Right hindlimb (tissue), 1 donor: ENCODE measurements around the gene TRIP6.
"Not testable (repeated sequence)": the region's sequence is repeated elsewhere in the genome, so short reads cannot be mapped to it uniquely, and the experiment has no call there.

Source experiments
- DNase-seq: peaks from one replicate; pipeline ENCODE4 v3.0.0-alpha.2; 2018

TRIP6 gene

GRCh38 chr7:100837099-100837836 lies 29.9 kb upstream of the TRIP6 start:
- DNase-seq: peak; percentile 96

- DNase-seq: no peak
Measured at GRCh38 chr7:100839361-100839760, 27.8 kb upstream of the TRIP6 start.

- DNase-seq: no peak
Measured at GRCh38 chr7:100840470-100841100, 26.6 kb upstream of the TRIP6 start.

- no peak for DNase-seq
Measured at GRCh38 chr7:100847360-100847759, 19.8 kb upstream of the TRIP6 start.

- peak; percentile 95 for DNase-seq
Measured at GRCh38 chr7:100852048-100852872, 14.9 kb upstream of the TRIP6 start, which contains the start of gene SLC12A9. TSS of gene SLC12A9 (plus strand) at chr7:100852713. CDS start at chr7:100854198, 1,485 bp downstream.

- no peak for DNase-seq
Measured at GRCh38 chr7:100854146-100854895, 12.9 kb upstream of the TRIP6 start.

- DNase-seq: not testable (repeated sequence)
Measured at GRCh38 chr7:100854899-100855298, 12.3 kb upstream of the TRIP6 start.

- no peak for DNase-seq
Measured at GRCh38 chr7:100855515-100855914, 11.7 kb upstream of the TRIP6 start.

- no peak for DNase-seq
Measured at GRCh38 chr7:100856871-100857282, 10.3 kb upstream of the TRIP6 start.

GRCh38 chr7:100859856-100860255 lies 7.3 kb upstream of the TRIP6 start:
- no peak for DNase-seq

GRCh38 chr7:100860702-100861615 lies 6.2 kb upstream of the TRIP6 start:
- no peak for DNase-seq

GRCh38 chr7:100861616-100861985 lies 5.6 kb upstream of the TRIP6 start:
- no peak for DNase-seq

- no peak for DNase-seq
Measured at GRCh38 chr7:100863406-100863950, 3.7 kb upstream of the TRIP6 start.

GRCh38 chr7:100864263-100864845 lies 2.8 kb upstream of the TRIP6 start:
- DNase-seq: no peak

GRCh38 chr7:100865372-100865911 lies 1.7 kb upstream of the TRIP6 start:
- no peak for DNase-seq

GRCh38 chr7:100865938-100866728 lies 1.1 kb upstream of the TRIP6 start:
- peak; percentile 85 for DNase-seq

GRCh38 chr7:100866729-100867039 lies 503 bp upstream of the TRIP6 start:
- DNase-seq: no peak

- DNase-seq: no peak
Measured at GRCh38 chr7:100867776-100868485, 744 bp downstream of the TRIP6 start.

GRCh38 chr7:100873599-100874299 lies 6.6 kb downstream of the TRIP6 start:
- DNase-seq: no peak
